GM10266 (cell line): ENCODE measurements around the gene NOP16.

Experiments used
- DNase-seq: peaks from one replicate; pipeline ENCODE4 v3.0.0; 2012; ENCODE audit errors: extremely low spot score
- TF ChIP-seq, protein P1 (sequence below): IDR thresholded peaks from 2 replicates; pipeline ENCODE4 v1.5.1; 2012; ENCODE audit warnings: mild to moderate bottlenecking, low read depth; ENCODE audit not compliant: control insufficient read depth, insufficient read depth; ENCODE audit errors: missing control alignments

Gene NOP16

DNA sequence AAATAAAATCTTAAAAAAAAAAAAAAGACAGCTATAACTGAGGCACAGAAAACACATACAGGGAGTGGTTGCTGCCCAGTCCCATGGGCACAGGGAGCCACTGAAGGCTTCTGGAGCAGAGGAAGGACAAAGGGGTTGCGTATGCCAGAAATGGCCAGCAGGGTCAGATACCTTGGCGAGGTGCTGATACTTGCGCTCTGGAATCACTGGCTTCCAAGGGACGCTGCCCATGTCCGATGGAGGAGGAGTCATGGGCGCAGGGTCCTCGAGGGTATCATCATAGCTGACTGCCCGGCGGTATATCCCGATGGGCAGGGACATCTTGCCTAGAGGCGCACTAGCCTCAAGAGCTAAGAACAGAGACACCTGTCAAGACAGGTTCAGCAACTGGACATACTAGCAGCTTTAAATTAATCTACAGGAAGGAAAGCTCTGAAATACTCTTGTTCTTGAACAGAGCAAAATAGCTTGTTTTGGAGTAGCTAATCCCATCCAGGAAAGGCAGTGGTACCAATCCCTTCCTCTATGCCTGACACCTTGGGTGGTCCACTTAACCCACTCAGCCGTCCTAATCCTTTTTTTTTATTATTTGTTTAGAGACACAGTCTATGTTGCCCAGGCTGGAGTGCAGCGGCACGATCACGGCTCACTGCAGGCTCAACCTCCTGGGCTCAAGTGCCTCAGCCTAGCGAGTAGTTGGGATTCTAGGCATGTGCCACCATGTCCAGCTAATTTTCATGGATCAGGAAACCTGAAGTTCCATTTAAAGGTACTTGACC is 32.8 kb downstream of the NOP16 start:
- DNase-seq = no peak
- TF ChIP-seq, protein P1, sequence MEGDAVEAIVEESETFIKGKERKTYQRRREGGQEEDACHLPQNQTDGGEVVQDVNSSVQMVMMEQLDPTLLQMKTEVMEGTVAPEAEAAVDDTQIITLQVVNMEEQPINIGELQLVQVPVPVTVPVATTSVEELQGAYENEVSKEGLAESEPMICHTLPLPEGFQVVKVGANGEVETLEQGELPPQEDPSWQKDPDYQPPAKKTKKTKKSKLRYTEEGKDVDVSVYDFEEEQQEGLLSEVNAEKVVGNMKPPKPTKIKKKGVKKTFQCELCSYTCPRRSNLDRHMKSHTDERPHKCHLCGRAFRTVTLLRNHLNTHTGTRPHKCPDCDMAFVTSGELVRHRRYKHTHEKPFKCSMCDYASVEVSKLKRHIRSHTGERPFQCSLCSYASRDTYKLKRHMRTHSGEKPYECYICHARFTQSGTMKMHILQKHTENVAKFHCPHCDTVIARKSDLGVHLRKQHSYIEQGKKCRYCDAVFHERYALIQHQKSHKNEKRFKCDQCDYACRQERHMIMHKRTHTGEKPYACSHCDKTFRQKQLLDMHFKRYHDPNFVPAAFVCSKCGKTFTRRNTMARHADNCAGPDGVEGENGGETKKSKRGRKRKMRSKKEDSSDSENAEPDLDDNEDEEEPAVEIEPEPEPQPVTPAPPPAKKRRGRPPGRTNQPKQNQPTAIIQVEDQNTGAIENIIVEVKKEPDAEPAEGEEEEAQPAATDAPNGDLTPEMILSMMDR = no peak

DNA sequence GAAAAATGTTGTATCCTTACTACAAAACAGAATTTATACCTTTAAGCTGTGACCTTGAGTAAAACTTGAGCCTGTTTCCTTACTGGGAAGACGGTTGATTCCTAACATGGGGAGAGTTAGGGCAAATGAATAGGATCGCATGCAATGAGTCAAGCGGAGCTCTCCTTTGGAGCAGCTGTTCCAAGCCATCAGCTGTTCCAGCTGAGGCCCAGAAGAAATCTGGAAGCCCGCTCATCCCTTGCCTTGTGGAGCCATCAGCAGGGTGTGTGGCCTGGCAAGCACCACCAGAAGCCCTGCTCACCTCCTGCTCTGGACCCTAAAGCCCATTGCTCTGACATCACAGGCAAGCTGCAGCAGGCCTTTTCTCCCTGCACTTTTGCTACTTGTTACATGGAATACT is 34.9 kb downstream of the NOP16 start:
- TF ChIP-seq, protein P1 = no peak
- DNase-seq = no peak

DNA sequence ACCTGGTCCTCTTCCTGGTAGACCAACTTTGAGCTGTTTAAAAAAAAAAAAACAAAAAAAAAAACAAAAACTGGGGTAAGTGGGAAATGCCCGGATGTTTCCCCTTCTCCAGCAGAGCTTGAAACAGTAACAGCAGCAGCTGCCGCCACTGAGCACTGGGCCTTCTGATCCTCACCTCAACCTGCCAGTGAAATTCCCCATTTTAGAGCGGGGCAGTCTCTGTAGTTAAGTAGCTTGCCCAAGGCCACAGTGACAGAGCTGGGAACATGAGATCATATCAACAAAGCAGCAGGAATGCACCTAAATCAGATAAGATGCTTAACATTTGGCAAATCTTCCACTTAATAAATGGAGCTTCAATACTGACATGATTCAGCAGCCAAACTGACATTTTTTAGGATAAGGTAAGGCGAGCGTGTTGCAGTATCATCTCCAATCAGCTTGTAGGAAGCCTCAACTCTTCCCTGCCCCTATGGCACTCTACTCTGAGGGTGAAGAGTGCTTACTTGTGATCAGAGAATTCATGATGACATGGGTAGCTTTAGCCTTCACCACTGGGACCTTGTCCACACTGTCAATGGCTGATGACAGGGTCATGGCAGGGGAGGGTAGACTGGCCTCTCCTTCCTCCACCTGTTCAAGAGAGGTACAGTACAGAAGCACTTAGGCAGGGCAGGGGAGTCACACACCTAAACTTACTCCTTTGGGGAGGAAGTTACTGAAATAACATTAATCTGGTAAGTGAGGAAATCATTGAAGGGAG is 36.1 kb downstream of the NOP16 start:
- DNase-seq = no peak
- TF ChIP-seq, protein P1 = no peak

- no peak for DNase-seq
Measured at GRCh38 chr5:176350416-176350815, 38.0 kb downstream of the NOP16 start.

GRCh38 chr5:176342766-176343458 is 45.5 kb downstream of the NOP16 start:
- no peak for DNase-seq
- TF ChIP-seq, protein P1 = no peak

More at GRCh38 chr5:176350416-176350815, 38.0 kb downstream of the NOP16 start:
- TF ChIP-seq, protein P1 = no peak

- TF ChIP-seq, protein P1 = no peak
- no peak for DNase-seq
Measured at GRCh38 chr5:176342158-176342483, 46.3 kb downstream of the NOP16 start.
